DOHH2 (cell line): ENCODE data around the gene SPTBN1.

Experiments
- EZH2phosphoT487 ChIP-seq: fragments of 200-600 bp; sonication (generic); IDR thresholded peaks from 2 replicates; pipeline ENCODE4 v1.6.1; 2017; ENCODE audit warnings: borderline replicate concordance, mild to moderate bottlenecking, antibody characterized with exemption, low read length, moderate library complexity, mixed read lengths
- TF ChIP-seq, protein P1 (sequence below): fragments of 200-600 bp; sonication (generic); IDR thresholded peaks from one replicate; pipeline ENCODE4 v1.5.1; 2014; ENCODE audit warnings: antibody characterized with exemption, mild to moderate bottlenecking, low read depth, low read length; ENCODE audit not compliant: poor library complexity, severe bottlenecking

DNA sequence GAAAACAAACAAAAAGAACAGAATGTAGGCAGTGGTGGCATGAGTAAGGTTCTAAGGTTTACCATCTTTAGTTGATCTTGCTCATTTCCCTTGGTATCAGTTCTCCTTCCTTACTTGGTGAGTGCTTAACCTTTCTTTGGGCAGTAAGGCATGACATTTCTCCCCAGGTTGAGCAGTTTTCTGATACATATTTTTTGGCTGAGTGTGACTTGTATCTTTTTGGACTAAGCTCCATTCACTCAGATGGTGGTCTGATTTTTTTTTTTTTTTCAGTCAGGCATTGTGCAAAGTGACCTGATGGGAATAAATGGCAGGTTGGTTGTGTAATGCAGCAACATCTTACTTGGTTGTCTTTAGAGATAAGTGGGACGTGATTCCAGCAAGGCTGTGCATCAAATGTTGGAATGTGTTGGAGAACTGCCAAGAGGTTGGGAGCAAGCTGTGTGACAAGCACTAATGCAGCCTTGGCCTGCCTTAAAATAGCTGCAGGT, 15.1 kb downstream of the SPTBN1 start:
- TF ChIP-seq, protein P1, sequence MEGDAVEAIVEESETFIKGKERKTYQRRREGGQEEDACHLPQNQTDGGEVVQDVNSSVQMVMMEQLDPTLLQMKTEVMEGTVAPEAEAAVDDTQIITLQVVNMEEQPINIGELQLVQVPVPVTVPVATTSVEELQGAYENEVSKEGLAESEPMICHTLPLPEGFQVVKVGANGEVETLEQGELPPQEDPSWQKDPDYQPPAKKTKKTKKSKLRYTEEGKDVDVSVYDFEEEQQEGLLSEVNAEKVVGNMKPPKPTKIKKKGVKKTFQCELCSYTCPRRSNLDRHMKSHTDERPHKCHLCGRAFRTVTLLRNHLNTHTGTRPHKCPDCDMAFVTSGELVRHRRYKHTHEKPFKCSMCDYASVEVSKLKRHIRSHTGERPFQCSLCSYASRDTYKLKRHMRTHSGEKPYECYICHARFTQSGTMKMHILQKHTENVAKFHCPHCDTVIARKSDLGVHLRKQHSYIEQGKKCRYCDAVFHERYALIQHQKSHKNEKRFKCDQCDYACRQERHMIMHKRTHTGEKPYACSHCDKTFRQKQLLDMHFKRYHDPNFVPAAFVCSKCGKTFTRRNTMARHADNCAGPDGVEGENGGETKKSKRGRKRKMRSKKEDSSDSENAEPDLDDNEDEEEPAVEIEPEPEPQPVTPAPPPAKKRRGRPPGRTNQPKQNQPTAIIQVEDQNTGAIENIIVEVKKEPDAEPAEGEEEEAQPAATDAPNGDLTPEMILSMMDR, result no peak
- no peak for TF ChIP-seq EZH2phosphoT487
